SK-N-SH (cell line): ENCODE data around the gene RPL21. TPM values are rescaled to one million over a fixed set of nuclear protein-coding genes. Genes with fewer than 3 reads are reported as not detected.

Source experiments
- CTCF ChIA-PET: fragments of 300-600, 350-600 bp; formaldehyde crosslinking; extraction: SDS; loops from one replicate; lab custom pipeline; 2021; lab: Yijun Ruan, JAX
- POLR2A ChIA-PET: fragments of 350-600 bp; sonication (Branson Sonifier 250); formaldehyde crosslinking; extraction: SDS; loops from one replicate; lab custom pipeline; 2020; ENCODE audit warnings: antibody characterized with exemption, inconsistent platforms; lab: Yijun Ruan, JAX
- DNase-seq: peaks from one replicate; pipeline ENCODE4 v3.0.0; 2012
- H2AFZ ChIP-seq: fragments of 200-600 bp; sonication (generic); 2 replicates; pipeline ENCODE4 v1.8.1; 2016; ENCODE audit warnings: antibody characterized with exemption, mild to moderate bottlenecking, low read depth
- H3F3A ChIP-seq: fragments of 200-600 bp; sonication (generic); replicated peaks from 2 replicates; pipeline ENCODE3; 2016; ENCODE audit warnings: antibody characterized with exemption, mild to moderate bottlenecking; ENCODE audit not compliant: insufficient read depth
- H3K27ac ChIP-seq, 2 experiments: fragments of 200-500 bp in 1 of 2; fragments of 200-600 bp in 1 of 2; sonication (Bioruptor generic) in 1 of 2; sonication (generic), shearing (Covaris generic) in 1 of 2; 2 replicates each; pipeline versions ENCODE4 v1.5.1 to v1.6.1; 2014 to 2016; ENCODE audit warnings: low read depth in 2 of 2, inconsistent platforms in 1 of 2, low read length in 1 of 2, mild to moderate bottlenecking in 1 of 2, mixed read lengths in 1 of 2
- H3K27me3 ChIP-seq: fragments of 200-600 bp; sonication (generic), shearing (Covaris generic); 2 replicates; pipeline ENCODE4 v1.6.1; 2016; ENCODE audit warnings: mixed run types; ENCODE audit not compliant: insufficient read depth
- H3K36me3 ChIP-seq, 2 experiments: fragments of 200-500 bp in 1 of 2; fragments of 200-600 bp in 1 of 2; sonication (Bioruptor generic) in 1 of 2; sonication (generic) in 1 of 2; replicated peaks in 1 of 2; 2 replicates each; pipeline versions ENCODE3 to v1.5.1; 2014 to 2016; ENCODE audit warnings: low read length in 1 of 2, mild to moderate bottlenecking in 1 of 2; ENCODE audit not compliant: insufficient read depth in 2 of 2, control insufficient read depth in 1 of 2
- H3K4me1 ChIP-seq, 2 experiments: fragments of 200-500 bp in 1 of 2; fragments of 200-600 bp in 1 of 2; sonication (Bioruptor generic) in 1 of 2; sonication (generic), shearing (Covaris generic) in 1 of 2; 2 replicates each; pipeline versions ENCODE4 v1.5.1 to v1.6.1; 2014 to 2016; ENCODE audit warnings: low read depth in 1 of 2, low read length in 1 of 2, mixed run types in 1 of 2; ENCODE audit not compliant: insufficient read depth in 2 of 2, control insufficient read depth in 1 of 2
- H3K4me2 ChIP-seq: fragments of 200-600 bp; sonication (generic), shearing (Covaris generic); 2 replicates; pipeline ENCODE4 v1.6.1; 2017; ENCODE audit warnings: mixed run types
- H3K4me3 ChIP-seq, 2 experiments: fragments of 200-500 bp in 1 of 2; fragments of 200-600 bp in 1 of 2; sonication (Bioruptor generic) in 1 of 2; sonication (generic), shearing (Covaris generic) in 1 of 2; 2 replicates each; pipeline versions ENCODE4 v1.5.1 to v1.8.1; 2014 to 2016; ENCODE audit warnings: low read depth in 2 of 2, inconsistent platforms in 1 of 2, low read length in 1 of 2, mild to moderate bottlenecking in 1 of 2, mixed read lengths in 1 of 2, moderate library complexity in 1 of 2
- H3K79me2 ChIP-seq: fragments of 200-600 bp; sonication (generic); 2 replicates; pipeline ENCODE4 v1.8.1; 2017; ENCODE audit warnings: mild to moderate bottlenecking; ENCODE audit not compliant: insufficient read depth
- H3K9ac ChIP-seq: fragments of 200-600 bp; sonication (generic); 2 replicates; pipeline ENCODE4 v1.6.1; 2017; ENCODE audit warnings: mixed run types
- H3K9me2 ChIP-seq: fragments of 200-600 bp; sonication (generic); 2 replicates; pipeline ENCODE4 v1.6.1; 2017; ENCODE audit warnings: mixed run types
- H3K9me3 ChIP-seq: fragments of 200-600 bp; sonication (generic); 2 replicates; pipeline ENCODE4 v1.6.1; 2017; ENCODE audit warnings: mixed run types, mild to moderate bottlenecking, moderate library complexity
- H4K20me1 ChIP-seq: fragments of 200-600 bp; sonication (generic); 2 replicates; pipeline ENCODE4 v1.6.1; 2017; ENCODE audit warnings: mild to moderate bottlenecking, mixed run types; ENCODE audit not compliant: insufficient read depth
- CHD2 ChIP-seq: fragments of 150-350 bp; IDR thresholded peaks from 2 replicates; pipeline ENCODE4 v1.6.1; 2018; ENCODE audit warnings: low read length; ENCODE audit not compliant: partially characterized antibody
- CTCF ChIP-seq: fragments of 200-600 bp; sonication (generic); IDR thresholded peaks from 2 replicates; pipeline ENCODE4 v1.6.1; 2017; ENCODE audit warnings: antibody characterized with exemption, mild to moderate bottlenecking, moderate library complexity
- EP300 ChIP-seq, 2 experiments: IDR thresholded peaks; 2 replicates each; pipeline versions ENCODE4 v1.4.0 to v1.6.1; 2012; ENCODE audit warnings: borderline replicate concordance in 1 of 2, low read depth in 1 of 2, low read length in 1 of 2
- FOSL2 ChIP-seq: IDR thresholded peaks from 2 replicates; pipeline ENCODE4 v1.4.0; 2012; ENCODE audit warnings: low read depth, mild to moderate bottlenecking, moderate library complexity, borderline replicate concordance
- FOXM1 ChIP-seq: IDR thresholded peaks from 2 replicates; pipeline ENCODE4 v1.4.0; 2012; ENCODE audit warnings: low read depth, mild to moderate bottlenecking
- MAX ChIP-seq: IDR thresholded peaks from 2 replicates; pipeline ENCODE4 v1.4.0; 2012; ENCODE audit warnings: low read depth
- MEF2A ChIP-seq: IDR thresholded peaks from 2 replicates; pipeline ENCODE4 v1.4.0; 2012; ENCODE audit warnings: low read depth, borderline replicate concordance
- PBX3 ChIP-seq: IDR thresholded peaks from 2 replicates; pipeline ENCODE4; 2012
- RXRA ChIP-seq: IDR thresholded peaks from 2 replicates; pipeline ENCODE4 v1.4.0; 2012; ENCODE audit warnings: low read depth, mild to moderate bottlenecking, borderline replicate concordance
- SIN3A ChIP-seq: IDR thresholded peaks from 2 replicates; pipeline ENCODE4 v1.6.1; 2012; ENCODE audit warnings: low read depth, mild to moderate bottlenecking, low read length, moderate library complexity, borderline replicate concordance
- TEAD4 ChIP-seq: IDR thresholded peaks from 2 replicates; pipeline ENCODE4 v1.4.0; 2012; ENCODE audit warnings: mild to moderate bottlenecking, borderline replicate concordance; ENCODE audit not compliant: insufficient read depth
- USF1 ChIP-seq: IDR thresholded peaks from 2 replicates; pipeline ENCODE4 v1.4.0; 2012; ENCODE audit warnings: low read depth, borderline replicate concordance
- YY1 ChIP-seq: IDR thresholded peaks from 2 replicates; pipeline ENCODE4 v1.4.0; 2012; ENCODE audit warnings: low read depth, mild to moderate bottlenecking
- WGBS: methylation state at CpG from one replicate; pipeline ENCODE4 v1.1.6; 2017; ENCODE audit warnings: low lambda C conversion rate; 5-methylcytosine and 5-hydroxymethylcytosine counted together
- polyA plus RNA-seq, 3 experiments: library from polyadenylated mRNA; depleted of rRNA; stranded (reverse); fragments of >200 nt; gene quantifications; 2 replicates each; pipeline ENCODE4 v1.2.3, GENCODE V29; 2012

The RPL21 gene
- polyA plus RNA-seq, 1 of the 3 experiments (the other 2 are of a cell fraction): 1,261 TPM

- Histone ChIP-seq H3K4me2 (no peak overlapping the region), H3K36me3 (no peaks in the 10 kb centered on the region), H3K9me3 (no peaks in the 10 kb centered on the region), H3K9me2 (no peaks in the 10 kb centered on the region), H3K4me1 (no peaks in the 10 kb centered on the region), H3F3A (no peaks in the 10 kb centered on the region), H3K4me3 (0 out of 4 replicates have a peak overlapping the region, but pooled peaks of 1 of the 2 experiments have one; percentile 19), H3K9ac (no peak overlapping the region), H3K79me2 (no peaks in the 10 kb centered on the region), H4K20me1 (no peaks in the 10 kb centered on the region), H2AFZ (no peak overlapping the region), H3K27ac (no peak overlapping the region), H3K27me3 (peaks cover 57% of the 10 kb centered on the region)
- POLR2A ChIA-PET: no interaction called here
- no peak for TF ChIP-seq FOSL2
- no peak for TF ChIP-seq USF1
- no peak for TF ChIP-seq MEF2A
- no peak for TF ChIP-seq SIN3A
- no peak for TF ChIP-seq RXRA
- no peak for TF ChIP-seq PBX3
- TF ChIP-seq TEAD4: no peak
- no peak for TF ChIP-seq YY1
- TF ChIP-seq MAX: no peak
- no peak for TF ChIP-seq FOXM1
- 31% methylated on average over 4 of the region's 4 CpGs for WGBS
- DNase-seq: no peak
- CTCF ChIA-PET: interaction anchor here (0.6 to 1.3 kb wide), 2 partner anchors 9 to 33 kb away, joined by 3 read pairs; no protein-coding TSS in a partner anchor
Observed at GRCh38 chr13:27295660-27296059, 44.3 kb downstream of the RPL21 start.

GRCh38 chr13:27296496-27296895 lies 45.1 kb downstream of the RPL21 start:
- no peak for DNase-seq
- Histone ChIP-seq H3F3A (no peaks in the 10 kb centered on the region), H3K4me1 (no peaks in the 10 kb centered on the region), H3K4me3 (no peak overlapping the region), H3K36me3 (no peaks in the 10 kb centered on the region), H3K9me3 (no peaks in the 10 kb centered on the region), H4K20me1 (no peaks in the 10 kb centered on the region), H3K79me2 (no peaks in the 10 kb centered on the region), H3K4me2 (no peak overlapping the region), H3K27ac (no peak overlapping the region), H2AFZ (no peak overlapping the region), H3K9me2 (no peaks in the 10 kb centered on the region), H3K9ac (no peak overlapping the region), H3K27me3 (peaks cover 63% of the 10 kb centered on the region)
- 52% methylated on average over 7 of the region's 8 CpGs for WGBS
- TF ChIP-seq CTCF (no peak), YY1 (no peak), EP300 (IDR thresholded peaks at IDR 0.05; ENCODE audit: borderline replicate concordance in 1 of 2, low read depth in 1 of 2, low read length in 1 of 2) (no peak), CHD2 (no peak)
- CTCF ChIA-PET: interaction anchor here (0.7 to 1.0 kb wide), 3 partner anchors 22 to 62 kb away, joined by 3 read pairs; no protein-coding TSS in a partner anchor
- POLR2A ChIA-PET: no interaction called here
